GM23338 (cell line): Measurements from ENCODE around the gene NEK3. TPM values are rescaled to one million over a fixed set of nuclear protein-coding genes. Genes with fewer than 3 reads are reported as not detected.

Experiments used
- ATAC-seq: fragments of 200-7000 bp; cut with Tn5 transposase; 3 replicates; pipeline ENCODE4 v1.9.1; 2020
- DNase-seq: peaks from one replicate; pipeline ENCODE4 v3.0.0-alpha.2; 2015; ENCODE audit warnings: low spot score
- H2AFZ ChIP-seq: fragments of 200-600 bp; sonication (generic); 2 replicates; pipeline ENCODE4 v1.8.0; 2016; ENCODE audit warnings: antibody characterized with exemption, mild to moderate bottlenecking, moderate library complexity
- H3F3A ChIP-seq: fragments of 200-600 bp; sonication (generic); replicated peaks from 2 replicates; pipeline ENCODE4 v1.8.0; 2017; ENCODE audit warnings: antibody characterized with exemption, mixed run types, low read depth
- H3K27ac ChIP-seq: fragments of 200-600 bp; sonication (generic); 2 replicates; pipeline ENCODE4 v1.6.1; 2016; ENCODE audit warnings: low read depth
- H3K27me3 ChIP-seq: fragments of 200-600 bp; sonication (generic); 2 replicates; pipeline ENCODE4 v1.8.0; 2016; ENCODE audit warnings: mild to moderate bottlenecking, mixed run types, moderate library complexity; ENCODE audit not compliant: insufficient read depth
- H3K36me3 ChIP-seq: fragments of 200-600 bp; sonication (generic); 2 replicates; pipeline ENCODE4 v1.8.0; 2016; ENCODE audit warnings: mild to moderate bottlenecking; ENCODE audit not compliant: insufficient read depth
- H3K4me1 ChIP-seq: fragments of 200-600 bp; sonication (generic); 2 replicates; pipeline ENCODE4 v1.8.0; 2016; ENCODE audit warnings: mild to moderate bottlenecking, moderate library complexity; ENCODE audit not compliant: insufficient read depth
- H3K4me2 ChIP-seq: fragments of 200-600 bp; sonication (generic); 2 replicates; pipeline ENCODE4 v1.7.1; 2017; ENCODE audit warnings: mixed run types
- H3K4me3 ChIP-seq: fragments of 200-600 bp; sonication (generic); 2 replicates; pipeline ENCODE4 v1.6.1; 2016; ENCODE audit warnings: mixed run types
- H3K79me2 ChIP-seq: fragments of 200-600 bp; sonication (generic); replicated peaks from 2 replicates; pipeline ENCODE4 v1.8.0; 2017; ENCODE audit warnings: mild to moderate bottlenecking; ENCODE audit not compliant: insufficient read depth
- H3K9me2 ChIP-seq: fragments of 200-600 bp; sonication (generic); 2 replicates; pipeline ENCODE4 v1.8.0; 2017; ENCODE audit not compliant: insufficient read depth
- H4K20me1 ChIP-seq: fragments of 200-600 bp; sonication (generic); replicated peaks from 2 replicates; pipeline ENCODE4 v1.8.0; 2017; ENCODE audit warnings: mild to moderate bottlenecking; ENCODE audit not compliant: insufficient read depth
- H3K27ac Mint-ChIP-seq: 2 replicates; pipeline ENCODE4 v1.8.0; 2020; ENCODE audit warnings: inconsistent platforms, mild to moderate bottlenecking, moderate library complexity, mixed read lengths
- H3K27me3 Mint-ChIP-seq: 3 replicates; pipeline ENCODE4 v1.8.0; 2022; ENCODE audit warnings: low read depth, mild to moderate bottlenecking, moderate library complexity, mixed read lengths, inconsistent platforms; ENCODE audit not compliant: insufficient read depth, poor library complexity
- H3K36me3 Mint-ChIP-seq: 3 replicates; pipeline ENCODE4 v1.8.0; 2021; ENCODE audit warnings: low read depth, mild to moderate bottlenecking, inconsistent platforms, moderate library complexity, mixed read lengths
- H3K4me1 Mint-ChIP-seq: 3 replicates; pipeline ENCODE4 v1.8.0; 2020; ENCODE audit warnings: mild to moderate bottlenecking, inconsistent platforms, mixed read lengths
- H3K4me3 Mint-ChIP-seq: 3 replicates; pipeline ENCODE4 v1.8.0; 2021; ENCODE audit warnings: moderate library complexity, mild to moderate bottlenecking, inconsistent platforms, mixed read lengths
- H3K9me3 Mint-ChIP-seq: 3 replicates; pipeline ENCODE4 v1.8.0; 2020; ENCODE audit warnings: moderate library complexity, mild to moderate bottlenecking, inconsistent platforms, mixed read lengths
- CREB1 ChIP-seq: fragments of 250-450 bp; sonication (Bioruptor Pico); IDR thresholded peaks from 2 replicates; pipeline ENCODE4 v1.5.0; 2020; ENCODE audit warnings: low read depth, mild to moderate bottlenecking, moderate library complexity
- CTCF ChIP-seq, 2 experiments: fragments of 200-600 bp in 1 of 2; sonication (generic) in 1 of 2; conservative IDR thresholded peaks; 2 replicates each; pipeline versions ENCODE4 v1.5.1 to v1.6.1; 2016 to 2017; ENCODE audit warnings: antibody characterized with exemption in 2 of 2, low read depth in 2 of 2, mild to moderate bottlenecking in 2 of 2, moderate library complexity in 1 of 2
- ETS1 ChIP-seq: IDR thresholded peaks from 2 replicates; pipeline ENCODE4 v1.6.1; 2016; ENCODE audit warnings: antibody characterized with exemption
- EZH2 ChIP-seq: fragments of 200-600 bp; sonication (generic); IDR thresholded peaks from one replicate; pipeline ENCODE4 v1.8.0; 2017; ENCODE audit warnings: antibody characterized with exemption, mild to moderate bottlenecking, low read depth; ENCODE audit not compliant: unreplicated experiment
- EZH2phosphoT487 ChIP-seq: fragments of 200-600 bp; sonication (generic); IDR thresholded peaks from one replicate; pipeline ENCODE4 v1.8.1; 2018; ENCODE audit warnings: antibody characterized with exemption; ENCODE audit not compliant: unreplicated experiment
- JUNB ChIP-seq: IDR thresholded peaks from one replicate; pipeline ENCODE4 v1.6.1; 2016; ENCODE audit warnings: antibody characterized with exemption; ENCODE audit not compliant: unreplicated experiment
- NANOG ChIP-seq: IDR thresholded peaks from 2 replicates; pipeline ENCODE4 v1.6.1; 2016; ENCODE audit warnings: antibody characterized with exemption, borderline replicate concordance
- POLR2AphosphoS5 ChIP-seq: IDR thresholded peaks from 2 replicates; pipeline ENCODE4 v1.6.1; 2016; ENCODE audit warnings: antibody characterized with exemption, low read depth
- REST ChIP-seq: IDR thresholded peaks from one replicate; pipeline ENCODE4 v1.6.1; 2018; ENCODE audit warnings: antibody characterized with exemption; ENCODE audit not compliant: unreplicated experiment
- STAT1 ChIP-seq: IDR thresholded peaks from one replicate; pipeline ENCODE4 v1.6.1; 2016; ENCODE audit warnings: antibody characterized with exemption; ENCODE audit not compliant: unreplicated experiment
- ZNF114 ChIP-seq: fragments of 250-450 bp; sonication (Bioruptor Pico); IDR thresholded peaks from 2 replicates; pipeline ENCODE4 v1.5.0; 2020; ENCODE audit warnings: mild to moderate bottlenecking, moderate library complexity
- ZNF331 ChIP-seq: fragments of 250-450 bp; sonication (Bioruptor Pico); IDR thresholded peaks from 2 replicates; pipeline ENCODE4 v1.5.0; 2020; ENCODE audit warnings: low read depth, mild to moderate bottlenecking, moderate library complexity
- ZNF462 ChIP-seq: fragments of 250-450 bp; sonication (Bioruptor Pico); IDR thresholded peaks from 2 replicates; pipeline ENCODE4 v1.5.0; 2020; ENCODE audit warnings: mild to moderate bottlenecking, moderate library complexity
- polyA plus RNA-seq: library from polyadenylated mRNA; unstranded; fragments of >200 nt; fragmentation: Nextera tagmentation; extraction: Ambion mirVana; gene quantifications from 2 replicates; pipeline ENCODE4 v1.2.1, GENCODE V29; 2016
- total RNA-seq: library from RNA; depleted of rRNA; stranded (reverse); fragments of >200 nt; shearing (Covaris generic); gene quantifications from 2 replicates; pipeline ENCODE4 v1.2.3, GENCODE V29; 2014

NEK3 gene
- total and polyA plus RNA-seq, 2 experiments from 2014 or later: 26.7 to 26.8 TPM

- Histone ChIP-seq H3K4me2 (no peak overlapping the region), H3K9me2 (no peaks in the 10 kb centered on the region), H3K4me3 (no peak overlapping the region), H3K79me2 (no peaks in the 10 kb centered on the region), H4K20me1 (no peaks in the 10 kb centered on the region), H3F3A (no peaks in the 10 kb centered on the region), H3K27me3 (no peaks in the 10 kb centered on the region), H3K4me1 (no peaks in the 10 kb centered on the region), H3K36me3 (peaks cover 5% of the 10 kb centered on the region), H2AFZ (no peak overlapping the region), H3K27ac (no peak overlapping the region)
- Mint-ChIP-seq H3K27ac (no peak overlapping the region), H3K4me3 (no peak overlapping the region), H3K4me1 (no peaks in the 10 kb centered on the region), H3K9me3 (no peaks in the 10 kb centered on the region), H3K36me3 (peaks cover 9% of the 10 kb centered on the region), H3K27me3 (no peaks in the 10 kb centered on the region)
- no peak for ATAC-seq
- DNase-seq: no peak
- no peak for TF ChIP-seq ETS1
- no peak for TF ChIP-seq ZNF331 (CRISPR knock-in tag)
- TF ChIP-seq CTCF (conservative IDR thresholded peaks at IDR 0.05; ENCODE audit: low read depth in 2 of 2): no peak
- TF ChIP-seq POLR2AphosphoS5: no peak
- TF ChIP-seq EZH2: no peak
- TF ChIP-seq JUNB: no peak
- TF ChIP-seq CREB1 (CRISPR knock-in tag): no peak
- no peak for TF ChIP-seq ZNF462 (CRISPR knock-in tag)
- no peak for TF ChIP-seq REST
- no peak for TF ChIP-seq ZNF114 (CRISPR knock-in tag)
- TF ChIP-seq NANOG: no peak
- TF ChIP-seq STAT1: no peak
- no peak for TF ChIP-seq EZH2phosphoT487
These were observed 21.9 kb downstream of the NEK3 start for GRCh38 chr13:52137489-52137888.
